8988T (cell line): ENCODE data around the gene VIPR2.

Source experiments
- DNase-seq: peaks from one replicate; pipeline ENCODE4 v3.0.0; 2011

Gene VIPR2

GRCh38 chr7:159062569-159062968, 82.1 kb downstream of the VIPR2 start:
- no peak for DNase-seq

GRCh38 chr7:159061674-159062212, 82.9 kb downstream of the VIPR2 start:
- no peak for DNase-seq

- DNase-seq: no peak
Observed at GRCh38 chr7:159061209-159061608, 83.5 kb downstream of the VIPR2 start.

- no peak for DNase-seq
Observed at GRCh38 chr7:159060440-159060839, 84.2 kb downstream of the VIPR2 start.

GRCh38 chr7:159059629-159060028, 85.0 kb downstream of the VIPR2 start:
- DNase-seq: no peak

- no peak for DNase-seq
Observed at GRCh38 chr7:159057647-159058046, 87.0 kb downstream of the VIPR2 start.

GRCh38 chr7:159056737-159057136, 87.9 kb downstream of the VIPR2 start:
- DNase-seq: no peak

GRCh38 chr7:159051916-159052315, 92.8 kb downstream of the VIPR2 start:
- no peak for DNase-seq

GRCh38 chr7:159050704-159051103, 94.0 kb downstream of the VIPR2 start:
- no peak for DNase-seq

- DNase-seq: no peak
Observed at GRCh38 chr7:159049266-159050025, 95.2 kb downstream of the VIPR2 start.

GRCh38 chr7:159048656-159049055, 96.0 kb downstream of the VIPR2 start:
- DNase-seq: no peak

GRCh38 chr7:159047536-159047935, 97.1 kb downstream of the VIPR2 start:
- DNase-seq: no peak

GRCh38 chr7:159046300-159046699, 98.4 kb downstream of the VIPR2 start:
- DNase-seq: no peak

- DNase-seq: no peak
Observed at GRCh38 chr7:159045839-159046238, 98.8 kb downstream of the VIPR2 start.

GRCh38 chr7:159042581-159043101, 102.0 kb downstream of the VIPR2 start:
- no peak for DNase-seq

GRCh38 chr7:159042103-159042502, 102.6 kb downstream of the VIPR2 start:
- DNase-seq: no peak

GRCh38 chr7:159040912-159041711, 103.6 kb downstream of the VIPR2 start:
- no peak for DNase-seq

GRCh38 chr7:159040146-159040545, 104.5 kb downstream of the VIPR2 start:
- no peak for DNase-seq

- DNase-seq: no peak
Observed at GRCh38 chr7:159039716-159040115, 105.0 kb downstream of the VIPR2 start.

- DNase-seq: no peak
Observed at GRCh38 chr7:159038066-159038465, 106.6 kb downstream of the VIPR2 start.

- DNase-seq: no peak
Observed at GRCh38 chr7:159036916-159037605, 107.6 kb downstream of the VIPR2 start.

GRCh38 chr7:159035571-159036073, 109.0 kb downstream of the VIPR2 start:
- DNase-seq: no peak

GRCh38 chr7:159034988-159035387, 109.7 kb downstream of the VIPR2 start:
- DNase-seq: no peak
